GM19099 (cell line): Measurements from ENCODE around the gene ZNF318.

ENCODE experiments used
- POLR2A ChIP-seq: IDR thresholded peaks from 3 replicates; pipeline ENCODE4 v1.6.1; 2011; ENCODE audit warnings: low read depth; ENCODE audit not compliant: insufficient read length; ENCODE audit errors: extremely low read depth

Gene ZNF318

DNA sequence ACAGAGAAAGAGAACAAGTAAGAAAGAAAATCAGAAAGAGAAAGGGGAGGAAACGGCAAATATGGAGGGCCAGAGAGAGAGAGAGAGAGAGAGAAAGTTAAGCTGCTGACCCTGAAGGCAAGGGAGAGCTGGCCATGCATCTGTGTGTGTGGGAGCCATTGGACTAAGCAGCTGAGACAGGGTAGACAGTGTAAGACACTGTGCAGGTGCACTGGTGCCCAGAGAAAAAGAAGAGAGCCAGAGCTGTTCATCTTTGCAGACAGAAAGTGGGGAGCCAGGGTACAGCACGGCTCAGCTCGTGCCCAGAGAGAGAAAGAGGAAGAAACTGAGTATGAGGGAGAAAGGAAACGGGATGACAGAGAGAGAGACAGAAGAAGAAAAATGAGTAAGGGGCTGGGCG lies 24.2 kb upstream of the ZNF318 start:
- TF ChIP-seq POLR2A: no peak

DNA sequence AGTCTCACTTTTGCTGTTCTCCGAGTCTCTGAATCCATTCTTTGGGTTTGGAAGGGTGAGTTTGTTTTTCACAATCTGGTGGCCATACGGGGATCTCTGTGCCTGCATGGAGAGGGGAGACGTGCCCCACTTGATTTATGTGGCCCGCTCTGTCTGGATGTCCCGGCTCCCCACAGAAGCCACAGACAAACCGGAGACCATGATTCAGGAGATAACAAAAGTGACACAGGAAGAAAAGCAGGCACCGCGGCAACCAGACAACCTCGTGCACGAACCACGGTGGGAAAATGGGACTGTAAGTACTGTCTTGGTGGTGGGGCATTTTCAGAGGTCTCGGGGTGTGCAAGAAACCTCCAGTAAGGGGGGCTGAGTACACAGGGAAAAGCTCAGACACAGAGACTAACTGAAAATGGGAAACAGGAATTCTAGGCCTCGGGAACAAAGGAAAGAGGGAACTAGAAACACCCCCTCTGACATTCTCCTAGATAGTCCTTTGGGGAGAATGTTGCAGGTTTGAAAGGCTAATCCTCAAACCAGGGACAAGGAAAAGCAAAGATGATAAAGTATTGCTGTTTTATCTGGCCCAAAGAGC lies 22.1 kb upstream of the ZNF318 start:
- TF ChIP-seq POLR2A: no peak

GRCh38 chr6:43389730-43390295 lies 20.4 kb upstream of the ZNF318 start:
- TF ChIP-seq POLR2A: no peak

GRCh38 chr6:43386492-43386891 lies 17.0 kb upstream of the ZNF318 start:
- no peak for TF ChIP-seq POLR2A

DNA sequence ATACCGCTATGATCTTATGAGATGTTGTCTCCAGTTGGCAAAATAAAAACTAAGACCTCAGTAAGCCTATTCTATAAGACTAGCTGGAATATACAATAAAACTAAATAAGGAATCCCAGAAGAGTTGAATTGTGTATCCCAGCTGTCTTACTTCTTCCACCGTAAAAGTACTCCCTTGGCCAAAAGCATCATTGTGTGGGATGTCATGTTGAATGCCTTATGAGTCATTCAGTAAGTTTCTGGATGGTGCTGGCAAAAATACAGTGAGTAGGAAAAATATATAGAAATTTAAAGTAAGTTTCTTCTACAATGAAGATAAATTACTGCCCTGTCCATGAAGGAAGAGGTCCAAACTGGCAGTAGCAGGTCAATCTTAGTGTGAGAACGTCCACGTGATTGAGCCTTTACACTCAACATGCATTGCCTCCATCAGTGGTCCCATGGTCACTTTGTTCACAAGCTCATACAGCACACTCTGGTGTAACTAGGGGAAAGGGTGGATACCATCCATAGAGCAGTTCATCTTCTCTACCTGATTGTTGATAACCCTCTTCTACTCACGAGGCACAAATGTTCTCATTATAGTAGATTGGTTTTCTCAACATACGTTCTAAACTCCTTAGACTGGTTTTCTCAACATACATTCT lies 13.7 kb upstream of the ZNF318 start:
- TF ChIP-seq POLR2A: no peak

DNA sequence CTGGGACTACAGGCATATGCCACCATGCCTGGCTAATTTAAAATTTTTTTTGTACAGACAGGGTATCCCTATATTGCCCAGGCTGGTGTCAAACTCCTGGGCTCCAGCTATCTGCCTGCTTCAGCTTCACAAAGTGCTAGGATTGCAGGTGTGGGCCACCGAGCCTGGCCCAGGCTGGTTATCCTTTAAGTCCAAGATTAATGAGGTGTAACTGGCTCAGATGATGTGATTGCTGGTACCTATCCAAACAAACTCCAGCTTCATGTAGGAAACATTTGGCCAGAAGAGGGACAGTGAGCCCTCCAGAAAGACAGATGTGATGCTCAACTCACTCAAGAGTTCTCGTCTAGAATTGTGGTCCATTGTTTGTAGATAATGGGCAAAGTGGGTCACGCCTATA lies 9.2 kb upstream of the ZNF318 start:
- no peak for TF ChIP-seq POLR2A

- no peak for TF ChIP-seq POLR2A
Observed at GRCh38 chr6:43377710-43378229, 8.3 kb upstream of the ZNF318 start.

DNA sequence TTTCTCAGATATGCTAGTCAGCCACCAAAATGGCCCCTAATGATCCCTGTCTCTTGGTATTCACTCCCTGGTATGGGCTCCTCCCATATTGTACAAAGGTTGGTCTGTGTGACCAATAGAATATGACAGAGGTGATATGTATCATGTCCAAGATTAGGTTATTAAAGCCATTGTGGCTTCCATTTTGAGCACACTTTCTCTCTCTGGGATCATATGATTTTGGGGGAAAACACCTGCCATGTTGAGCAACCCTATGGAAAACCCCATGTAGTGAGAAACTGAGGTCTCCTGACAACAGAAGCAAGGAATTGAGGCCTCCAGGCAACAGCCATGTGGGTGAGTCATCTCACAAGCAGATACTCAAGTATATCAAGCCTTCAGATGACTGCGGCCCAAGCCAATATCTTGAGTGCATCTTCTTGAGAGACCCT lies 7.1 kb upstream of the ZNF318 start:
- no peak for TF ChIP-seq POLR2A

DNA sequence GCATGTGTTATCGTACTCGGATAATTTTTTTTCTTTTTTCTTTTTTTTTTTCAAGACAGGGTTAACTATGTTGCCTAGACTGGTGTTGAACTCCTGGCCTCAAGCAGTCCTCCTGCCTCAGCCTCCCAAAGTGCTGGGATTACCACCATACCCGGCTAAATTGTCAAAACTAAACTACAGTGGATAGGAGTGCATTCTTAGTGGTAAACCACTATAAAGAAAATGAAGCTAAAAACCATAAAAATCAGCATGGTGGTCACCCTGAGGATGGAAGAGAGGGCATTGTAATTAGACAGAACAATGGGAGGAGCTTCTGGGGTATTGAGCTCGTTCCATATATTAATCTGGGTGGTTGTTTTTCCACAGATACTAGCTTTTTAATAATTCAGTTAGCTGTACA lies 6.2 kb upstream of the ZNF318 start:
- no peak for TF ChIP-seq POLR2A

DNA sequence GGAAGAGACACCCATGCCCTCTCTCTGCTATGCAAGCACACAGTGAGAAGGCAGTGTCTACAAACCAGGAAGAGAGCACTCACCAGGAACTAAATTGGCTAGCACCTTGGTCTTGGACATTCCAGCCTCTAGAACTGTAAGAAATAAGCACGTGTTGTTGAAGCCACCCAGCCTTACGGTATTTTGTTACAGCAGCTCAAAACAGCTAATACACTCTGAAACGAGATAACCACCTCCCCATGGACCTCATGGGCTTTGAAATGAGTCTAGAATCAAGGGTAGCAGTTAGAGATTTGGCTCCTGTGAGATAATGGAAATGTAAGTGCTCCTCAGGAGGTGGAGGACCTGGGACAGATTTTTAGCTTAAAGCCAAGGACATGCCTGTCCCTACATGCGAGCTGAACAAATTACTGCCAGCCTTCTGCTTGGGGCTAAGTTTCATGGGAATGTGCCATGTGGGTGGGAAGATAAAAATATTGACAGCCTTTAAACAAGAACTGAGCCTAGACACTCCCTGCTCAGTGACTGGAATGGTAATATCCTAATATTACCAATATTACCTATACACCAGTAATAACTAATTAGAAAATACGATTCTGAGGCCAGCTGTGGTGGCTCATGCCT lies 3.9 kb upstream of the ZNF318 start:
- no peak for TF ChIP-seq POLR2A

DNA sequence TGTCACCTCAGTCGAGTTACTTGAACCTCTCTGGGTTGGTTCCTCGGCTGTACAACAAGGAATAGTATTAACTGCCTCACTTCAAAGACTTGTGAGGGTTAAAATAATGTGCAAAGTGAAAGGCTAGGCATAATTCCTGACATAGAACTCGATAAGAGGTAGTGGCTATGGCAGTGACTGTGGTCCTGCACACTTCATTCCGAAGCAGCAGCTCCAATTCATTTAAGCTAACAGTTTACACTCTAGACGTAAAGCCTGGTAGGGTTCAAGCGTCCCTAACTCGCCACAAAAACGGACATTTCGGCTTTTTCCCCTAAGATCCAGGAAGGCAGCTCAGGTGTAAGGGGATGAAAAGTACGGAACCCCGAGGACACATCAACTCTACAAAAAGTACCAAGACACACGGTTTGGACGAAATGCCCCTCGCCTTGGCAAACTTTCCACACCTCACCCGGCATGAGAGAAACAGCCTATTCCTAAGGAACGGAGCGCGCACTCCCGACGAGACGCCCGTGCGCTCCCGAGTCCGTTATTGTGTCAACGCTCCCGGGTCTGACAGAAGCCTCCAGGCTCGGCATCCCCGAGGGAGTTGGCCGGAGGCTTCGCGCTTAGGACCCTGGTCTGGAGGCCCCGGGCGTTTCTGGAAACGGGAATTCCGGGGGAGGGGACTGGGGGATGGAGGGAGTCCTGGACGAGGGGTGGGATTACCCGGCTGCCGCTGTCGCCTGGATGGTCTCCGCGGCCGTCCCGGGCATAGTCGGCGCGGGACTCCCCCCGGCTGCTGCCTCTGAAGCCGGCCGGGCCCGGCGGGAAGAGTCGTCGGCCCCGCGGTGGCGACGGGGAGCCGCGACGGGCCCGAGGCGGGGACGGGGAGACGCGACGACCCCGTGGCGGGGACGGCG lies 937 bp downstream of the ZNF318 start:
- TF ChIP-seq POLR2A: no peak

DNA sequence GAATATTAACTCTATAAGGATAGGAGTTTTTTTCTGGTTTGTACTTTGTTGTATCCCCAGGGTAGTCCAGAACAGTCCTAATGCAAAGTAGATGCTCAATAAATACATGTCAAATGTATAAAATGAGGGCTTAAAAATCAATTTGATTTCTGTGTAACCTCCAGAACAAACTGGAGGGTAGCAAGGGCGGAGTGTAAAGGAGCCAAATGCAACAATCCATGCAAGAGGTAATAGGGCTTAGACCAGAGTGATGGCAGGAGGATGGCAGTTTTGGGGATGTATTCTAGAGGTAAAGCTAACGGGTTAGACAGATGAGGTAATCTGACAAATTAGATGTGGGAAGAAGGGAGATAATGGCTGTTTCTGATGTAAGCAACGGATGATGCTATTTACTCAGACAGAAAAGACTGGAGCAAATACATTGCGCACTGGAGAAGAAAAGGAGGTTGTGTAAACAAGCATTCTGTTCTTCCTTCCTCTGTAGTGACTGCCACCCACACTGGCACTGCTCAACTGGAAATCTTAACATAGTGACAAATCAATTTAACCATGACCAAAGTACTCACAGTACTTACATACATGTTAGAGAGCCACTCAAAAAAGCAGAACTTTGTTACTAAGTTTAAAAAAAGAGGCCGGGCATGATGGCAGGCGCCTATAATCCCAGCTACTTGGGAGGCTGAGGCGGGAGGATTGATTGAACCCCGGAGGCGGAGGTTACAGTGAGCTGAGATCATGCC lies 2.0 kb downstream of the ZNF318 start:
- TF ChIP-seq POLR2A: no peak

GRCh38 chr6:43361269-43361668 lies 8.2 kb downstream of the ZNF318 start:
- no peak for TF ChIP-seq POLR2A

DNA sequence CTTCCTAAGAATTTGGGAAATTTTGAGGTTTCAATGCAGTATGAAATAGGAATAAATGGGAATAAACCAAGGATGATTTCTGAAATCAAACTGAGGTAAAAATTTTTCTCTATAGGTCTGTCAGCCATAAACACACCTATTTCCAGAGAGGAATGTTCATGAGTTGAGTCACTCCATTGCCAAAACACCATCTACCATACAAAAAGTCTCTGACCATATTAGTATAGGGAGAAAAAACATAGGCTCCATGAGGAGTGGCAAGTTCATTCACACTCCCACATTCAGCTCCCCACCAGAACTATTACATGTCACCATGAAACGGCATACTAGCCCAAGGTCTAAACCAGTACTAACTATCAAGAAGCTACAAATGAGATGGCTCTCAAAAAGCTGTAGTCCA lies 9.6 kb downstream of the ZNF318 start:
- TF ChIP-seq POLR2A: no peak
